Measurements from ENCODE around the gene GNG5.
"Not testable (repeated sequence)": the region's sequence is repeated elsewhere in the genome, so short reads cannot be mapped to it uniquely, and the experiment has no call there.

GNG5 gene

GRCh38 chr1:84488107-84488506 lies 18.3 kb downstream of the GNG5 start:
- no peak for DNase-seq

GRCh38 chr1:84481317-84481716 lies 25.1 kb downstream of the GNG5 start:
- no peak for DNase-seq

DNA sequence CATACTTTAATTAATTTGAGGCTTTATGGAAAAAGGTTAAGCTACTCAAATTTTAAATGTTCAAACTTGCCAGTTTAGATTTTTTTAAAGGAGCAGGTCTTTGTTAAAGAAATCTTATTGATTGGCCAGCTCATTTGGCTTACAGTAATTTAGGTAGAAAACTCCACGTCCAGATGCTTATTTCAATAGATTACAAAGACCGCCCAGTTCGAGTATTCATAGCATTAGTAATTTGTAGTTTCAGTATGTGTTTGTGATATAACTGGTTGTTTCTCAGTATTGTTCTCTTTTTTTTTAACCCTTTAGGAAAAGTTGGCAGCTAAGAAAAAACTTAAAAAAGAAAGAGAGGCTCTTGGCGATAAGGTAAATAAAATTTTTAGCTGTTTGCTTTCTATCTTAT lies 25.7 kb downstream of the GNG5 start:
- DNase-seq = no peak

- DNase-seq = no peak
Measured at GRCh38 chr1:84479998-84480397, 26.4 kb downstream of the GNG5 start.

DNA sequence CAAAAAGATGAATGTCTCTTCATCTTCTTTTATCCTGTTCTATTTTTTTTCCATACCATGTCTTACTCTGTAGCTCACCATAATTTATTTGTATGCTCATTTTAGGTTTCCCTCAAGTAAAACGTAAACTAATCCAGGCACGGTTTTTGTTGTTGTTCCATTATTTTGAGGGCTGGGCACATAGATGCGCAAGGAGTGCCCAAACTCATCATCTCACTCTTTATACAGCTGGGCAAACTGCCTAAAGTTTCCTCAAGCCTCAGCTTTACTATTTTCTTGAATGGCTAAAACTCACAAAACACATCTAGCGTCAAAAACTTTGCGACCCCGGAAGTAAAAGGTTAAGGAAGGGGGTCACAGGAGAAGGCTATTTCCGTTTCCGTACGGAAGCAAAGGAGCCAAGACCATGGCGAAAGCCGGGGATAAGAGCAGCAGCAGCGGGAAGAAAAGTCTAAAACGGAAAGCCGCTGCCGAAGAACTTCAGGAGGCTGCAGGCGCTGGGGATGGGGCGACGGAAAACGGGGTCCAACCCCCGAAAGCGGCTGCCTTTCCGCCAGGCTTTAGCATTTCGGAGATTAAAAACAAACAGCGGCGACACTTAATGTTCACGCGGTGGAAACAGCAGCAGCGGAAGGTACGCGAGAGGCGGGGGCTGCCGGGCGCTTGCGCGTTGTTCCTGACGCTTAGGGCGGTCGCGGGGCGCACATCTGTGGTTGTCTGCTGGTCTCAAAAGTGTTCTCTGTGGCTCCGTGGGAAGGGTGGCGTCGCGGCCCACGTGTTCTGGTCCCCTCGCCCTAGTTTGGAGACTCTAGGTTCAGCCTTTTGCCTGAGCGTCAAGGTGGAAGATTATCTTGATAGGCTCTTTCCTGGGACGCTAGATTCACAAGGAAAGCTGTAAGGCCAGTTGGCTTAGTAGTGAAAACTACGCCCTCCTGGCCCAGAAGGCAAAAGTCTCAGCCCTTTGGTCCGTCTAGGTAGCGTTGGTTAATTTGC lies 27.2 kb downstream of the GNG5 start, which contains the start of gene RPF1:
Gene RPF1 (plus strand): TSS at position 391 of the 993 bp plus-strand sequence. CDS start 16 bp downstream, at position 407.
- peak; percentile 94 for DNase-seq

DNA sequence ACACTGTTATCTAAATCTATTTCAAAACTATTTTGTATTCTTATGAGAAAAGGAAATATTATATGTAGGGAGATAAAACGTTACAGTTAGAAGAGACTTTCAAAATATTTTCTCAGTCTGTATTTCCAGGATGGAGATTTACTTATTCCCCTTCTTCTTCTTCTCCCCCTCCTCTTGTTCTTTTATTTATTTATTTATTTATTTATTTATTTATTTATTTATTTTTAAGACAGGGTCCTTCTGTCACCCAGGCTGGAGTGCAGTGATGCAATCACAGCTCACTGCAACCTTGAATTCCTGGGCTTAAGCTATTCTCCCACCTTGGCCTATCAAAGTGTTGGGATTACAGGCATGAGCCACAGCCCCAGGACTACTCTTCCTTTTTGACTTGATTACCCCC lies 30.2 kb downstream of the GNG5 start:
- DNase-seq = no peak

DNA sequence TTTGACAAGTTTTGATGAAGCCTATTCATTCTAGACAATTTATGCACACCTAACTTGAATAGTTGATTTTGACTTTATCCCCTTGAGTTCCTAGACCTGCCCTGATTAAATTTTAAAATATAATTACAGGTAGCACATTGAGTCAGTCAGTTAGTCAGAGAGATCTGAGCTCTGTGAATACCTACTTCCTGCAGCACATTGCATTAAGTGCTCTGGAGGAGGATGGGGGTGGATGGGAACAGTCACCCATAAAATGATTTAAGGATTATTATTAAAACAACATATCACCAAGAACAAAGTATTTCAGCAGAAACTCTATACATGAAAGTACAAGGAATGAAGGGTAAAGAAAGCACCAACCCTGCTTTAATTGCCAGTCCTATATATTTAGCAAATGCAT lies 39.1 kb downstream of the GNG5 start:
- no peak for DNase-seq

- DNase-seq = no peak
Measured at GRCh38 chr1:84462118-84462517, 44.3 kb downstream of the GNG5 start.

- no peak for DNase-seq
Measured at GRCh38 chr1:84452436-84452835, 53.9 kb downstream of the GNG5 start.

DNA sequence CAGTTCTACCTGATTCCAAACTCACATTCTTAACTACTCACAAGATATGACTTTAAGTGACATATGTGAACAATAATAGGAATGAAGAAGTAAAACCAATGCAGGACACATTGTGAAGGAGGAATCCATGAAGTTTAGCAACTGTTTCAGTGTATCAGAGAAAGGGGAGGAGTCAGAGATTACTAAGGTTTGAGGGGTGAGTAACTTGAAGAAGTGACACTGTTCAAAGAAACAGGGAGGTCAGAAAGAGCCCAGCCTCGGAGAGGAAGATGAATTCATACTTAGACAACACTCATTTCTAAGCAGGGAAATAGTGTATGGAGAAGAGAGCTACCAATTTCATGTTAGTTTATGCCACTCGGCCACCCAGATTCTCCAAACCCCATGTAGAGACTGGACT lies 55.5 kb downstream of the GNG5 start:
- DNase-seq = no peak

DNA sequence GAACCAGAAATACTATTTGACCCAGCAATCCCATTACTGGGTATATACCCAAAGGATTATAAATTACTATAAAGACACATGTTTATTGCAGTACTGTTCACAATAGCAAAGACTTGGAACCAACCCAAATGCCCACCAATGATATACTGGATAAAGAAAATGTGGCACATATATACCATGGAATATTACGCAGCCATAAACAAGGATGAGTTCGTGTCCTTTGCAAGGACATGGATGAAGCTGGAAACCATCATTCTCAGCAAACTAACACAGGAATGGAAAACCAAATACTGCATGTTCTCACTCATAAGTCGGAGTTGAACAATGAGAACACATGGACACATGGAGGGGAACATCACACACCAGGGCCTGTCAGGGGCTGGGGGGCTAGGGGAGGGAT lies 57.7 kb downstream of the GNG5 start:
- not testable (repeated sequence) for DNase-seq
